K562 (cell line): ENCODE results near the gene SURF4. TPM values are rescaled to one million over a fixed set of nuclear protein-coding genes. Genes with fewer than 3 reads are reported as not detected.

Experiments
- CXXC5 ChIP-seq: fragments of 250-450 bp; sonication (Bioruptor Pico); IDR thresholded peaks from 2 replicates; pipeline ENCODE4 v1.8.0; 2022; ENCODE audit warnings: inconsistent platforms, mild to moderate bottlenecking, moderate library complexity
- ELK3 ChIP-seq: fragments of 450-650 bp; formaldehyde crosslinking; IDR thresholded peaks from 2 replicates; pipeline ENCODE4 v1.4.0; 2020; ENCODE audit warnings: mild to moderate bottlenecking
- EP400 ChIP-seq: fragments of 450-650 bp; IDR thresholded peaks from 2 replicates; pipeline ENCODE4 v1.6.1; 2017; ENCODE audit warnings: antibody characterized with exemption, mild to moderate bottlenecking, moderate library complexity
- HOMEZ ChIP-seq: fragments of 250-450 bp; sonication (Bioruptor Pico); IDR thresholded peaks from 2 replicates; pipeline ENCODE4 v1.4.0; 2020; ENCODE audit warnings: mild to moderate bottlenecking, moderate library complexity
- L3MBTL2 ChIP-seq: fragments of 450-650 bp; IDR thresholded peaks from 2 replicates; pipeline ENCODE4 v1.6.1; 2016; ENCODE audit warnings: mild to moderate bottlenecking, moderate library complexity
- NFIC ChIP-seq: fragments of 450-650 bp; IDR thresholded peaks from 2 replicates; pipeline ENCODE4 v1.6.1; 2017; ENCODE audit warnings: mild to moderate bottlenecking, inconsistent platforms
- POLR2A ChIP-seq: fragments of 450-650 bp; conservative IDR thresholded peaks from 2 replicates; pipeline ENCODE4 v1.6.1; 2016
- POLR2AphosphoS5 ChIP-seq: IDR thresholded peaks from 2 replicates; pipeline ENCODE4 v1.6.1; 2011; ENCODE audit warnings: mild to moderate bottlenecking, low read depth, low read length, moderate library complexity; ENCODE audit not compliant: control insufficient read depth, insufficient read depth
- POLR2H ChIP-seq: IDR thresholded peaks from 2 replicates; pipeline ENCODE4 v1.6.1; 2016; ENCODE audit warnings: missing genetic modification characterization, low read depth, mild to moderate bottlenecking, control low read depth, missing compliant biosample characterization, moderate library complexity
- RAD21 ChIP-seq, 2 experiments: fragments of 250-450 bp in 1 of 2; fragments of 450-650 bp in 1 of 2; sonication (Bioruptor Pico) in 1 of 2; formaldehyde crosslinking in 1 of 2; IDR thresholded peaks in 1 of 2; conservative IDR thresholded peaks in 1 of 2; 2 replicates each; pipeline versions ENCODE4 v1.4.0 to v1.8.0; 2020 to 2022; ENCODE audit warnings: mild to moderate bottlenecking in 2 of 2, moderate library complexity in 1 of 2
- YBX1 ChIP-seq: fragments of 450-650 bp; IDR thresholded peaks from 2 replicates; pipeline ENCODE4 v1.7.1; 2016; ENCODE audit warnings: mild to moderate bottlenecking
- ZNF146 ChIP-seq: IDR thresholded peaks from one replicate; pipeline ENCODE4 v1.6.1; 2018; ENCODE audit warnings: missing compliant biosample characterization; ENCODE audit not compliant: unreplicated experiment
- ZNF583 ChIP-seq: fragments of 250-450 bp; sonication (Bioruptor Pico); IDR thresholded peaks from 2 replicates; pipeline ENCODE4 v1.4.0; 2020
- ZSCAN32 ChIP-seq: fragments of 450-650 bp; formaldehyde crosslinking; IDR thresholded peaks from 2 replicates; pipeline ENCODE4 v1.4.0; 2020; ENCODE audit warnings: mild to moderate bottlenecking, moderate library complexity
- polyA plus RNA-seq, 8 experiments: library from polyadenylated mRNA; depleted of rRNA in 4 of 8; stranded (reverse) in 5 of 8; unstranded in 3 of 8; fragments of >200 nt; fragmentation: Nextera tagmentation in 2 of 8; fragmentation: Illumina TruSeq in 1 of 8; extraction: Ambion mirVana in 2 of 8; extraction: Trizol in 1 of 8; gene quantifications; 2 replicates each; pipeline versions ENCODE4 v1.2.1 to v1.2.3, GENCODE V29; 2011 to 2014; ENCODE audit warnings: inconsistent platforms in 1 of 8, missing spikeins in 1 of 8
- total RNA-seq, 7 experiments: library from RNA; depleted of rRNA in 6 of 7; stranded (reverse); fragments of >200 nt in 6 of 7; fragmentation: Illumina TruSeq in 2 of 7; extraction: Trizol in 2 of 7; gene quantifications; 2 replicates each; pipeline versions ENCODE4 v1.2.1 to v1.2.3, GENCODE V29; 2011 to 2021; ENCODE audit warnings: low replicate concordance in 1 of 7
- TF ChIP-seq, protein P1 (sequence below): fragments of 250-450 bp; sonication (Bioruptor Pico); IDR thresholded peaks from 2 replicates; pipeline ENCODE4 v1.5.1; 2021; ENCODE audit warnings: mild to moderate bottlenecking
- TF ChIP-seq, protein P2 (sequence below): sonication (generic); formaldehyde crosslinking; IDR thresholded peaks from 2 replicates; pipeline ENCODE4 v1.8.1; 2023; ENCODE audit warnings: mild to moderate bottlenecking, missing genetic modification reagents
- TF ChIP-seq, protein P3 (sequence below): IDR thresholded peaks from 3 replicates; pipeline ENCODE4 v1.6.1; 2011; ENCODE audit warnings: borderline replicate concordance, mild to moderate bottlenecking; ENCODE audit not compliant: insufficient read length, insufficient read depth

The SURF4 gene
- total and polyA plus RNA-seq, 9 of the 15 experiments (the other 6 are each of a cell fraction or from before 2014, with no cell fraction given), result 8.4 to 176 (median 130) TPM

DNA sequence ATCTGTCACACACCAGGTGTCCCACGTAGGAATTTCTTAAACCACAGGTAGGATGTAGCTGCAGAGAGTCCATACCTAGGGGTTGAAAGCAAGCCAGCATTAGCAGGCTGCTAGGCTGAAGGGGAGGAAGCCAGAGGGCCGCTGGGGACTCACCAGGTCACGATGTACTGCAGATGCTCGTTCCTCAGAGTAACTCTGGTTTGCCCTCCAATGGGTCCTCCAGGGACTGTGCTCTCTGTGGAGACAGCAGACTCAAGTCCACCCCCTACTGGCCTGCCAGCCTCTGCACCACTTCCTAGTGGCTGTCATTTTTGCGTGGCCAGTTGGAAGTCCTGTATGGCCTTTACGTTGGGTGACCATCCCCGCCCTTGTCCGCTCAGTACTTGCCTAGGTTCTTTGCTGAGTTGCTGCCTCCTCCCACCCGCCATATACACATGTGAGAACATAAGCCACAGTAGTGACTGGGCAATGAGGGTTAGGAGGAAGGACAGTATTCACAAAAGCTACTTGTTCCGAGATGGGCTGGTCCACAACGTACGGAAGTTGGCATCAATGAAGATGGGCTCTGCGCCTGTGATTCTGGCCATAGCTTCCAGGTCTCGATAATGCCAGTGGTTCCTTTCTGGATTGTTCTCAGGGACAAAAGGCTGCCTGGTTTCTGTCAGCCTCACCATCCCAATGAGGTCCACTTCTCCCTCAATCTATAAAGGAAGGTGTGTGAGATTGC lies 23.8 kb downstream of the SURF4 start (continued):
- TF ChIP-seq RAD21 (CRISPR knock-in tag; conservative IDR thresholded peaks at IDR 0.05 in 1 of 2, IDR thresholded peaks at IDR 0.05 in 1 of 2), result peak; percentile 45 to 56
- TF ChIP-seq ZSCAN32 (CRISPR knock-in tag), result 0 out of 2 replicates have a peak, but pooled peaks have one; percentile 15
- TF ChIP-seq, protein P1, sequence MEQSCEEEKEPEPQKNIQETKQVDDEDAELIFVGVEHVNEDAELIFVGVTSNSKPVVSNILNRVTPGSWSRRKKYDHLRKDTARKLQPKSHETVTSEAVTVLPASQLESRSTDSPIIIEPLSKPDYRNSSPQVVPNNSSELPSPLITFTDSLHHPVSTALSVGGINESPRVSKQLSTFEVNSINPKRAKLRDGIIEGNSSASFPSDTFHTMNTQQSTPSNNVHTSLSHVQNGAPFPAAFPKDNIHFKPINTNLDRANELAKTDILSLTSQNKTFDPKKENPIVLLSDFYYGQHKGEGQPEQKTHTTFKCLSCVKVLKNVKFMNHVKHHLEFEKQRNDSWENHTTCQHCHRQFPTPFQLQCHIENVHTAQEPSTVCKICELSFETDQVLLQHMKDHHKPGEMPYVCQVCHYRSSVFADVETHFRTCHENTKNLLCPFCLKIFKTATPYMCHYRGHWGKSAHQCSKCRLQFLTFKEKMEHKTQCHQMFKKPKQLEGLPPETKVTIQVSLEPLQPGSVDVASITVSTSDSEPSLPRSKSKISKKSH (CRISPR knock-in tag), result no peak
- TF ChIP-seq ELK3 (CRISPR knock-in tag), result no peak
- TF ChIP-seq EP400, result 0 out of 2 replicates have a peak, but pooled peaks have one; percentile 16
- TF ChIP-seq, protein P2, sequence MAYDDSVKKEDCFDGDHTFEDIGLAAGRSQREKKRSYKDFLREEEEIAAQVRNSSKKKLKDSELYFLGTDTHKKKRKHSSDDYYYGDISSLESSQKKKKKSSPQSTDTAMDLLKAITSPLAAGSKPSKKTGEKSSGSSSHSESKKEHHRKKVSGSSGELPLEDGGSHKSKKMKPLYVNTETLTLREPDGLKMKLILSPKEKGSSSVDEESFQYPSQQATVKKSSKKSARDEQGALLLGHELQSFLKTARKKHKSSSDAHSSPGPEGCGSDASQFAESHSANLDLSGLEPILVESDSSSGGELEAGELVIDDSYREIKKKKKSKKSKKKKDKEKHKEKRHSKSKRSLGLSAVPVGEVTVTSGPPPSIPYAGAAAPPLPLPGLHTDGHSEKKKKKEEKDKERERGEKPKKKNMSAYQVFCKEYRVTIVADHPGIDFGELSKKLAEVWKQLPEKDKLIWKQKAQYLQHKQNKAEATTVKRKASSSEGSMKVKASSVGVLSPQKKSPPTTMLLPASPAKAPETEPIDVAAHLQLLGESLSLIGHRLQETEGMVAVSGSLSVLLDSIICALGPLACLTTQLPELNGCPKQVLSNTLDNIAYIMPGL, result peak; percentile 35; the same call in 1 of the 2 replicates
- no peak for TF ChIP-seq YBX1
- TF ChIP-seq, protein P3, sequence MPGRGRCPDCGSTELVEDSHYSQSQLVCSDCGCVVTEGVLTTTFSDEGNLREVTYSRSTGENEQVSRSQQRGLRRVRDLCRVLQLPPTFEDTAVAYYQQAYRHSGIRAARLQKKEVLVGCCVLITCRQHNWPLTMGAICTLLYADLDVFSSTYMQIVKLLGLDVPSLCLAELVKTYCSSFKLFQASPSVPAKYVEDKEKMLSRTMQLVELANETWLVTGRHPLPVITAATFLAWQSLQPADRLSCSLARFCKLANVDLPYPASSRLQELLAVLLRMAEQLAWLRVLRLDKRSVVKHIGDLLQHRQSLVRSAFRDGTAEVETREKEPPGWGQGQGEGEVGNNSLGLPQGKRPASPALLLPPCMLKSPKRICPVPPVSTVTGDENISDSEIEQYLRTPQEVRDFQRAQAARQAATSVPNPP, result no peak
- peak; percentile 53; the same call in 1 of the 2 replicates for TF ChIP-seq CXXC5 (CRISPR knock-in tag)
- TF ChIP-seq POLR2H (tag), result no peak
- TF ChIP-seq ZNF583 (CRISPR knock-in tag), result no peak
- TF ChIP-seq HOMEZ (CRISPR knock-in tag), result no peak
- TF ChIP-seq L3MBTL2, result peak; percentile 42; the same call in 1 of the 2 replicates
- TF ChIP-seq POLR2A, result peak; percentile 86
- peak; percentile 6; the same call in 1 of the 2 replicates for TF ChIP-seq NFIC
- peak; percentile 71 for TF ChIP-seq POLR2AphosphoS5
- no peak for TF ChIP-seq ZNF146
